Activated naive CD4-positive, alpha-beta T cell treated with anti-CD3 and anti-CD28 coated beads, Interleukin-2, amount 10 ng/mL, durations not matched to agents 7 days and 5 days (primary cell): ENCODE results near the gene ZNF792.
"Not testable (repeated sequence)": the region's sequence is repeated elsewhere in the genome, so short reads cannot be mapped to it uniquely, and the experiment has no call there.

Experiments used
- CTCF ChIA-PET: fragments of 350-600 bp; sonication (Branson Sonifier 250); formaldehyde crosslinking; loops from one replicate; lab custom pipeline; 2021; ENCODE audit warnings: antibody characterized with exemption; lab: Charles Lee
- DNase-seq: peaks from one replicate; pipeline ENCODE4 v3.0.0-alpha.2; 2020
- H3K27ac Mint-ChIP-seq: one replicate; pipeline ENCODE4 v1.8.0; 2021; ENCODE audit warnings: mild to moderate bottlenecking, moderate library complexity, mixed read lengths
- H3K27me3 Mint-ChIP-seq: one replicate; pipeline ENCODE4 v1.8.0; 2021; ENCODE audit warnings: mild to moderate bottlenecking, mixed read lengths
- H3K36me3 Mint-ChIP-seq: one replicate; pipeline ENCODE4 v1.8.0; 2021; ENCODE audit warnings: mixed read lengths
- H3K4me1 Mint-ChIP-seq: one replicate; pipeline ENCODE4 v1.8.0; 2021; ENCODE audit warnings: mixed read lengths
- H3K4me3 Mint-ChIP-seq: one replicate; pipeline ENCODE4 v1.8.0; 2021; ENCODE audit warnings: mild to moderate bottlenecking, moderate library complexity, mixed read lengths
- H3K9me3 Mint-ChIP-seq: one replicate; pipeline ENCODE4 v1.8.0; 2021; ENCODE audit warnings: mixed read lengths

The ZNF792 gene

DNA sequence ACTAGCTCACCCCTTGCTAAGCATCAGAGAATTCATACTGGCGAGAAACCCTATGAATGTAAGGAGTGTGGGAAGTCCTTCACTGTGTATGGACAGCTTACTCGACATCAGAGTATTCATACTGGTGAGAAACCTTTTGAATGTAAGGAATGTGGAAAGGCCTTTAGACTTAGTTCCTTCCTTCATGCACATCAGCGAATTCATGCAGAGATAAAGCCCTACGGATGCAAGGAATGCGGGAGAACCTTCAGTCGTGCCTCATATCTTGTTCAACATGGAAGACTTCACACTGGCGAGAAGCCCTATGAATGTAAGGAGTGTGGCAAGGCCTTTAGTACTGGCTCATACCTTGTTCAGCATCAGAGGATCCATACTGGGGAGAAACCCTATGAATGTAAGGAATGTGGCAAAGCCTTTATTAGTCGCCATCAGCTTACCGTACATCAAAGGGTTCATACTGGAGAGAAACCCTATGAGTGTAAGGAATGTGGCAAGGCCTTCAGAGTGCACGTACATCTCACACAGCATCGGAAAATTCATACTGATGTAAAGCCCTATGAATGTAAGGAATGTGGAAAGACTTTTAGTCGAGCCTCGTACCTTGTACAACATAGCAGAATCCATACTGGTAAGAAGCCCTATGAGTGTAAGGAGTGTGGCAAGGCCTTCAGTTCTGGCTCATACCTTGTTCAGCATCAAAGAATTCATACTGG lies 20.0 kb downstream of the ZNF792 start:
- H3K4me3 Mint-ChIP-seq = no peak overlapping the region
- no peak for DNase-seq
- H3K27ac Mint-ChIP-seq = no peak overlapping the region
- H3K36me3 Mint-ChIP-seq = peaks cover 58% of the 10 kb centered on the region
- H3K27me3 Mint-ChIP-seq = no peaks in the 10 kb centered on the region
- no peaks in the 10 kb centered on the region for H3K4me1 Mint-ChIP-seq
- H3K9me3 Mint-ChIP-seq = peaks cover 55% of the 10 kb centered on the region
- CTCF ChIA-PET = no interaction called here

- H3K27me3 Mint-ChIP-seq = no peaks in the 10 kb centered on the region
- H3K9me3 Mint-ChIP-seq = peaks cover 43% of the 10 kb centered on the region
- CTCF ChIA-PET = no interaction called here
- no peaks in the 10 kb centered on the region for H3K4me1 Mint-ChIP-seq
- no peak for DNase-seq
- no peak overlapping the region for H3K27ac Mint-ChIP-seq
- no peak overlapping the region for H3K4me3 Mint-ChIP-seq
- H3K36me3 Mint-ChIP-seq = peaks cover 54% of the 10 kb centered on the region
Measured at GRCh38 chr19:34938886-34939285, 25.1 kb downstream of the ZNF792 start.

- DNase-seq = no peak
- H3K4me1 Mint-ChIP-seq = no peaks in the 10 kb centered on the region
- no peak overlapping the region for H3K4me3 Mint-ChIP-seq
- H3K9me3 Mint-ChIP-seq = peaks cover 27% of the 10 kb centered on the region
- CTCF ChIA-PET = no interaction called here
- H3K27me3 Mint-ChIP-seq = no peaks in the 10 kb centered on the region
- H3K27ac Mint-ChIP-seq = no peak overlapping the region
- peaks cover 51% of the 10 kb centered on the region for H3K36me3 Mint-ChIP-seq
Measured at GRCh38 chr19:34936184-34936583, 27.8 kb downstream of the ZNF792 start.

DNA sequence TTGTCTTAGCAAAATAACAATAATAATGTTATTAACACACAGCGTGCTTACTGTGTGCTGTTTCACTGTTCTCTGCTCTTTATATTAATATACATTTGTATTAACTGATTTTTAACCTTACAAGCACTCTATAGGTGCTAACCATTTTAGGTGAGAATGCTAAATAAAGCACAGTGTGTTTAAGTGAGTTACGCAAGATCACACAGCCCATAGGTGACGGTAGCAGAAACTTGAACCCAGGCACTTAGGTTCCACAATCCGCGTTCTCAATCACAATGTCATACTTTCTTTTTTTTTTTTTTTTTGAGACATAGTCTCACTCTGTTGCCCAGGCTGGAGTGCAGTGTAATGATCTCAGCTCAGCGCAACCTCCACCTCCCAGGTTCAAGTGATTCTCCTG lies 31.5 kb downstream of the ZNF792 start:
- CTCF ChIA-PET = no interaction called here
- no peak for DNase-seq
- H3K36me3 Mint-ChIP-seq = peaks cover 48% of the 10 kb centered on the region
- H3K4me1 Mint-ChIP-seq = peaks cover 7% of the 10 kb centered on the region
- H3K27ac Mint-ChIP-seq = no peak overlapping the region
- H3K4me3 Mint-ChIP-seq = no peak overlapping the region
- no peaks in the 10 kb centered on the region for H3K27me3 Mint-ChIP-seq
- peaks cover 18% of the 10 kb centered on the region for H3K9me3 Mint-ChIP-seq

DNA sequence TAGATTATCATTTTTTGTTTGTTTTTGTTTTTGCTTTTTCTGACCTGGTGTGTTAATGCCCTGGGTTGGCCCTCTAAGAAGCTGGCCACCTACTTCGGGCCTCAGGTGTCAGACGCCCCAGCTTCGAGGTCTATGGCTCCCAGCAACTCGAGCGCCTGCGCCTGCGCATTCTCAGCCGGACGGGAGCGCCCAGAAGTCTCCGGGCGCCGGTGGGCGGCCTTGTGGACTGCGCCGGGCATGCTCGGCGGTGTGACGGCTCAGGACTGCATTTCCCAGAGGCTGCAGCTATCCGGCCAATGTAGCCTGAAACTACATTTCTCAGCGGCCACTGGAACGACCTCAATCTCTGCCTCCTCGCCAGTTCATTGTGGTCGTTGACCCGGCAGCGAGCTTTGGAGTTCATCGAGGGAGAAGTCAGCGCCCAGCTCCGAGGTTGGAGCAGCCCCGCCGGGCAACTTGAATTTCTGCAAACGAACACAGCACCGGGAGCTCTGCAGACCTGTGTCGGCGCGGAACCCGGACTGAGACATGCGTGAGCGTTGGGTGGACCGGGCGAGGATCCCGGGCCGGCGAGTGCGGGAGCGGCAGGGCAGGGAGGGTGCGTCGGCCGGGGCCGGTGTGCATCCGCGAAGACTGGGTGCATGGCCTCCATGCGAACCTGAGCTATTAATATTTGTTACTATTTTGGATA lies 37.2 kb downstream of the ZNF792 start, which contains the start of gene ZNF30:
ZNF30 (plus strand) TSS at position 219 of the 691 bp plus-strand sequence. CDS start 3,045 bp downstream, outside the sequence.
- Mint-ChIP-seq H3K9me3 (no peaks in the 10 kb centered on the region), H3K4me1 (peaks cover 20% of the 10 kb centered on the region), H3K36me3 (peaks cover 20% of the 10 kb centered on the region), H3K4me3 (peak within 1 kb of the TSS; percentile 81), H3K27ac (peak within 1 kb of the TSS; percentile 79), H3K27me3 (peaks cover 11% of the 10 kb centered on the region)
- CTCF ChIA-PET = interaction anchor here (0.9 kb wide), 1 partner anchor 248 kb away, joined by 3 read pairs; no protein-coding TSS in a partner anchor
- DNase-seq = peak; percentile 82

DNA sequence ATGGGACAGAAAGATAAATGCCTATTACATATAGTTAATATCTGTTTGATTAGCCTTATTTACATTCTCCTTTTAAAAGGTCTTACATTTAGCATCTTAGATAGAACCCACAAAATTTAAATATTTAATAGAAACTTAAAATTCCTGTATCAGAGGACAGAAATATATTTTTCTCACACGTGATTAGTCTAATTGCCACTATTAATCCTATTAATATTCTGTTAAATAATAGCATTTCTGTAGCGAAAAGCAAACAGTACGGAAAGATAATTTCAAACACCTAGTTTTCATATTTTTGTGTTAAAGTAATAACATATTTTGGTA lies 37.7 kb downstream of the ZNF792 start:
- CTCF ChIA-PET = no interaction called here
- H3K27me3 Mint-ChIP-seq = peaks cover 11% of the 10 kb centered on the region
- DNase-seq = no peak
- no peaks in the 10 kb centered on the region for H3K9me3 Mint-ChIP-seq
- peaks cover 15% of the 10 kb centered on the region for H3K36me3 Mint-ChIP-seq
- peaks cover 20% of the 10 kb centered on the region for H3K4me1 Mint-ChIP-seq
- peak overlapping the region; percentile 81 for H3K4me3 Mint-ChIP-seq
- H3K27ac Mint-ChIP-seq = no peak overlapping the region

DNA sequence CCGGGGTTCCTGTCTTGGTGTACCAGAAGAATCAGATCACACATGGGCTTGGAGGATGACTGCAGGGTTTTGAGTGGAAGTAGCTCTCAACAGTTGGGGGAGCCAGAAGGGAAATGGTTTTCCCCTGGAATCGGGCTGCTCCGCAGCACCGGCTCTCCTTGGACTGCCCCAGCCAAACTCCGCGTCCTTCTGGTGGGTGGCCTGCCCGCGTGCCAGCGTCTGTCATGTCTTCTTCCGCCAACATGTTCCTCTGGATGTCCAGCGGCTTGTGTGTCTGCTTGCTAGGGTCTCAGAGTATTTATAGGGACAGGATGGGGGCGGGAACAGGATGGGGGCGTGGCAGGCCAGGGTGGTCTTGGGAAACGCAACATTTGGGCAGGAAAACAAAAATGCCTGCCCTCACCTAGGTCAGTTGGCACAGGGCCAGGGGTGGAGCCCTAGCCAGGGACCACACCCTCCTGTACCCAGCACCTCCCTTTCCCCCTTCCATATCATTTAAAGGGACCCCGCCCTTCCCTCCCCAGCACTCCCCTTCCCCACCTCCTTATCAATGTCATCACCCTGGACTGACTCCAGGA lies 38.7 kb downstream of the ZNF792 start:
- Mint-ChIP-seq H3K4me1 (peaks cover 20% of the 10 kb centered on the region), H3K9me3 (peaks cover 3% of the 10 kb centered on the region), H3K36me3 (peaks cover 14% of the 10 kb centered on the region), H3K27ac (no peak overlapping the region), H3K27me3 (peaks cover 11% of the 10 kb centered on the region), H3K4me3 (no peak overlapping the region)
- no peak for DNase-seq
- CTCF ChIA-PET = no interaction called here

GRCh38 chr19:34920090-34920786 lies 43.8 kb downstream of the ZNF792 start:
- H3K4me1 Mint-ChIP-seq, H3K27me3 Mint-ChIP-seq, H3K4me3 Mint-ChIP-seq, H3K27ac Mint-ChIP-seq, DNase-seq, CTCF ChIA-PET, H3K36me3 Mint-ChIP-seq: not testable (repeated sequence)
- H3K9me3 Mint-ChIP-seq = peaks cover 31% of the 10 kb centered on the region

DNA sequence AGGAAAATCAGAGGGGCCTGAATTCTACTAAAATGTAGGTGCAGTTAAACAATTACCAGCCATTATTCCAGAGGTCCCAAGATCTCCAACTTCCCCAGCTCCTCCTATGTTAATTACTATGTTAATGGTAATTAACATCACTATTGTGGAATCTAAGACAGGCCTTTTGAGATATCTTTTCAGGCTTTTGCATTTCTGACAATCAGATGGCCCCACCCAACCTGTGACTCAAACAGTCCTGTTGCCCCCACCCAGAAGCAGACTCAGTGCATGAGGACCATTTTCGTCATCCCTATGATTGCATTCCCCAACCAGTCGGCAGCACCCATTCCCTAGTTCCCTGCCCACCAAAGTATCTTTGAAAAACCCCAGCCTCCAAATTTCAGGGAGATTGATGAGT lies 45.8 kb downstream of the ZNF792 start:
- Mint-ChIP-seq H3K27ac (no peak overlapping the region), H3K27me3 (peaks cover 8% of the 10 kb centered on the region), H3K9me3 (peaks cover 33% of the 10 kb centered on the region), H3K4me3 (no peak overlapping the region), H3K4me1 (no peaks in the 10 kb centered on the region), H3K36me3 (no peaks in the 10 kb centered on the region)
- CTCF ChIA-PET = no interaction called here
- no peak for DNase-seq

- H3K9me3 Mint-ChIP-seq = peaks cover 33% of the 10 kb centered on the region
- not testable (repeated sequence) for H3K4me1 Mint-ChIP-seq, H3K4me3 Mint-ChIP-seq, H3K27me3 Mint-ChIP-seq, DNase-seq, H3K36me3 Mint-ChIP-seq, H3K27ac Mint-ChIP-seq
- CTCF ChIA-PET = interaction anchor here (0.9 kb wide), 1 partner anchor 12 kb away, joined by 3 read pairs; no protein-coding TSS in a partner anchor
Measured at GRCh38 chr19:34917144-34917543, 46.9 kb downstream of the ZNF792 start.

DNA sequence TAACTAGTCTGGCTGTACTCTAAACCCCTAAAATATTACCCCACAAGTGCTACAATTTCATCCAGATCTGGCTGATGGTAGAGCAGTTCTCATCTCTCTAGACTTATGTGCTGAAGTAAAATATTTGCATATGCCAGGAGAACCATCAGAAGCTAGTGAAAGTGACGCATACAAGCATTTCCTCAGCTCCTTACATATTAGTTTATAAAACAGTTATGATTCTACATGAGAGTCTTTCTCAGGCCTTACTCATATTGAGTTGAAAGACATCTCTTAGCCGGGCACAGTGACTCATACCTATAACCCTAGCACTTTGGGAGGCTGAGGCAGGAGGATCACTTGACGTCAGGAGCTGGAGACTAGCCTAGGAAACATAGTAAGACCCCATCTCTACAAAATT lies 53.3 kb downstream of the ZNF792 start:
- Mint-ChIP-seq H3K27me3 (peaks cover 37% of the 10 kb centered on the region), H3K9me3 (peaks cover 10% of the 10 kb centered on the region), H3K36me3 (no peaks in the 10 kb centered on the region), H3K4me1 (peaks cover under 1% of the 10 kb centered on the region), H3K27ac (no peak overlapping the region), H3K4me3 (no peak overlapping the region)
- DNase-seq = no peak
- CTCF ChIA-PET = no interaction called here
